ENCODE measurements around the gene GPRC5B.
A peak's percentile ranks its signal among the peaks of the same experiment; 100 is the strongest.

The GPRC5B gene

GRCh38 chr16:19911204-19911603 is 26.6 kb upstream of the GPRC5B start:
- Histone ChIP-seq H3K36me3 (ENCODE audit: insufficient read depth) (no peaks in the 10 kb centered on the region), H3K4me3 (IDR thresholded peaks at IDR 0.05; ENCODE audit: insufficient read depth, low read depth, low read length) (no peak overlapping the region), H2AFZ (ENCODE audit: low read depth) (no peak overlapping the region), H3K79me2 (ENCODE audit: insufficient read depth, low read depth) (no peaks in the 10 kb centered on the region), H3K27me3 (ENCODE audit: insufficient read depth, low read depth) (no peaks in the 10 kb centered on the region), H3K9ac (no peak overlapping the region), H3K27ac (no peak overlapping the region), H4K20me1 (ENCODE audit: insufficient read depth) (no peaks in the 10 kb centered on the region), H3K4me2 (no peak overlapping the region), H3K4me1 (ENCODE audit: low read depth, poor library complexity, severe bottlenecking) (no peaks in the 10 kb centered on the region)
- TF ChIP-seq CTCF (conservative IDR thresholded peaks at IDR 0.05; ENCODE audit: low read depth, low read length) = no peak

GRCh38 chr16:19909750-19910322 is 25.2 kb upstream of the GPRC5B start:
- Histone ChIP-seq H3K27me3 (ENCODE audit: insufficient read depth, low read depth) (no peaks in the 10 kb centered on the region), H3K4me2 (no peak overlapping the region), H2AFZ (ENCODE audit: low read depth) (no peak overlapping the region), H3K4me1 (ENCODE audit: low read depth, poor library complexity, severe bottlenecking) (no peaks in the 10 kb centered on the region), H3K79me2 (ENCODE audit: insufficient read depth, low read depth) (no peaks in the 10 kb centered on the region), H3K4me3 (IDR thresholded peaks at IDR 0.05; ENCODE audit: insufficient read depth, low read depth, low read length) (no peak overlapping the region), H3K27ac (no peak overlapping the region), H3K9ac (no peak overlapping the region), H3K36me3 (ENCODE audit: insufficient read depth) (no peaks in the 10 kb centered on the region), H4K20me1 (ENCODE audit: insufficient read depth) (no peaks in the 10 kb centered on the region)
- no peak for TF ChIP-seq CTCF (conservative IDR thresholded peaks at IDR 0.05; ENCODE audit: low read depth, low read length)

DNA sequence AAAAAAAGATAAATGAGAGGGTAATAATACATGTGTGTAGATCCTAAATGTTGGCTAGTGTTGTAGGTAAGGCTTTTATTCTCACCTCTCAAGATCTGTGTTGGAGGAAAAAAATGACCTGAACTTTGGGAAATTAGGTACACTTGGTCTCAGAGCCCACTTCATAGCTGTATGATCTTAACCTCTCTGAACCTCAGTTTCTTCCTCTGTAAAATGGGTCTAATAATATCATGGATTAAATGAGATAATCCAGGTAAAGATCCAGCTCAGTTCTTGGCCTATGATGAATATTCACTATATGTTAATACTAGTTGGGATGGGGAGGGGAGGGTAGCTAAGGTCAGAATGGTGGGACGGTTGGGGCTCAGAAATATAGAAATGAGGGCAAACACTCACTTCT is 24.3 kb upstream of the GPRC5B start:
- Histone ChIP-seq H3K36me3 (ENCODE audit: insufficient read depth) (no peaks in the 10 kb centered on the region), H3K4me2 (no peak overlapping the region), H3K79me2 (ENCODE audit: insufficient read depth, low read depth) (no peaks in the 10 kb centered on the region), H3K27ac (no peak overlapping the region), H4K20me1 (ENCODE audit: insufficient read depth) (no peaks in the 10 kb centered on the region), H3K4me3 (IDR thresholded peaks at IDR 0.05; ENCODE audit: insufficient read depth, low read depth, low read length) (no peak overlapping the region), H2AFZ (ENCODE audit: low read depth) (no peak overlapping the region), H3K4me1 (ENCODE audit: low read depth, poor library complexity, severe bottlenecking) (no peaks in the 10 kb centered on the region), H3K27me3 (ENCODE audit: insufficient read depth, low read depth) (no peaks in the 10 kb centered on the region), H3K9ac (no peak overlapping the region)
- no peak for TF ChIP-seq CTCF (conservative IDR thresholded peaks at IDR 0.05; ENCODE audit: low read depth, low read length)

GRCh38 chr16:19907161-19907992 is 22.7 kb upstream of the GPRC5B start:
- peak overlapping the region; percentile 50 for H2AFZ ChIP-seq (ENCODE audit: low read depth)
- H3K4me2 ChIP-seq = peak overlapping the region; percentile 2; the same call in 1 of the 2 replicates
- no peaks in the 10 kb centered on the region for H3K36me3 ChIP-seq (ENCODE audit: insufficient read depth)
- no peaks in the 10 kb centered on the region for H3K4me1 ChIP-seq (ENCODE audit: low read depth, poor library complexity, severe bottlenecking)
- H4K20me1 ChIP-seq (ENCODE audit: insufficient read depth) = no peaks in the 10 kb centered on the region
- no peaks in the 10 kb centered on the region for H3K79me2 ChIP-seq (ENCODE audit: insufficient read depth, low read depth)
- H3K9ac ChIP-seq = no peak overlapping the region
- H3K27ac ChIP-seq = no peak overlapping the region
- peak; percentile 98 for TF ChIP-seq CTCF (conservative IDR thresholded peaks at IDR 0.05; ENCODE audit: low read depth, low read length)
- H3K4me3 ChIP-seq (IDR thresholded peaks at IDR 0.05; ENCODE audit: insufficient read depth, low read depth, low read length) = no peak overlapping the region
- H3K27me3 ChIP-seq (ENCODE audit: insufficient read depth, low read depth) = no peaks in the 10 kb centered on the region

All from KMS-11 (cell line).